Spinal cord (tissue), 10 donors: ENCODE data around the gene CCNJ. TPM values are rescaled to one million over a fixed set of nuclear protein-coding genes. Genes with fewer than 3 reads are reported as not detected.

Experiments
- DNase-seq, 6 donors: peaks; one replicate each; pipeline versions ENCODE4 v3.0.0 to v3.0.0-alpha.2; 2013 to 2015; ENCODE audit warnings: low spot score in 6 of 6, low read depth in 4 of 6
- H3K27ac ChIP-seq: one replicate; pipeline ENCODE4 v1.5.1; 2013; ENCODE audit warnings: low read depth, low read length, control low read depth
- H3K27me3 ChIP-seq: one replicate; pipeline ENCODE4 v1.6.1; 2013; ENCODE audit warnings: low read length; ENCODE audit not compliant: control insufficient read depth, insufficient read depth
- H3K36me3 ChIP-seq: one replicate; pipeline ENCODE4 v1.6.1; 2013; ENCODE audit warnings: low read length; ENCODE audit not compliant: control insufficient read depth, insufficient read depth
- H3K4me1 ChIP-seq: one replicate; pipeline ENCODE4 v1.6.1; 2013; ENCODE audit warnings: low read length; ENCODE audit not compliant: control insufficient read depth, insufficient read depth
- H3K4me3 ChIP-seq: one replicate; pipeline ENCODE4 v1.5.1; 2013; ENCODE audit warnings: low read depth, low read length, control low read depth
- H3K9me3 ChIP-seq: one replicate; pipeline ENCODE4 v1.6.1; 2013; ENCODE audit warnings: low read length; ENCODE audit not compliant: control insufficient read depth, insufficient read depth
- WGBS: methylation state at CpG from one replicate; pipeline ENCODE4 v1.1.5; 2013; ENCODE audit warnings: missing lambda C conversion rate; ENCODE audit not compliant: insufficient coverage; 5-methylcytosine and 5-hydroxymethylcytosine counted together
- polyA plus RNA-seq, 2 donors: library from polyadenylated mRNA; unstranded; fragments of 120-200 nt; gene quantifications; one replicate each; pipeline ENCODE4 v1.2.1, GENCODE V29; 2013; ENCODE audit not compliant: insufficient read length in 2 of 2
- total RNA-seq, 2 donors: library from RNA; depleted of rRNA in 1 of 2; stranded (reverse); fragments of 120-200 nt in 1 of 2; fragments of >200 nt in 1 of 2; gene quantifications; one replicate each; pipeline versions ENCODE4 v1.2.3 to v1.2.4, GENCODE V29; 2013 to 2014
- donor health status: healthy.

Gene CCNJ
- total and polyA plus RNA-seq, 4 donors = 8.2 to 14.6 (median 11.5) TPM

- Histone ChIP-seq H3K27me3 (no peaks in the 10 kb centered on the region), H3K9me3 (no peaks in the 10 kb centered on the region), H3K4me1 (no peaks in the 10 kb centered on the region), H3K36me3 (no peaks in the 10 kb centered on the region), H3K27ac (no peak overlapping the region), H3K4me3 (no peak overlapping the region)
- DNase-seq = no peak
- WGBS = no CpG with 5 or more reads among the region's 1 CpG
Observed at GRCh38 chr10:96082748-96083147, 39.4 kb downstream of the CCNJ start.

GRCh38 chr10:96089116-96089515 is 45.7 kb downstream of the CCNJ start:
- no peak for DNase-seq
- no peak overlapping the region for H3K27ac ChIP-seq
- WGBS = no CpG with 5 or more reads among the region's 2 CpGs
- H3K9me3 ChIP-seq = no peaks in the 10 kb centered on the region
- H3K4me3 ChIP-seq = peak overlapping the region; percentile 93
- no peaks in the 10 kb centered on the region for H3K36me3 ChIP-seq
- peaks cover 5% of the 10 kb centered on the region for H3K4me1 ChIP-seq
- H3K27me3 ChIP-seq = peaks cover 21% of the 10 kb centered on the region

GRCh38 chr10:96089670-96090462 is 46.5 kb downstream of the CCNJ start:
- Histone ChIP-seq H3K4me1 (peaks cover 5% of the 10 kb centered on the region), H3K36me3 (no peaks in the 10 kb centered on the region), H3K27me3 (peaks cover 25% of the 10 kb centered on the region), H3K27ac (peak overlapping the region; percentile 93), H3K4me3 (peak overlapping the region; percentile 93), H3K9me3 (no peaks in the 10 kb centered on the region)
- peak; percentile 89 to 99 (median 94) for DNase-seq
- 1% methylated on average over 36 of the region's 47 CpGs for WGBS

GRCh38 chr10:96090463-96090800 is 47.0 kb downstream of the CCNJ start:
- no peaks in the 10 kb centered on the region for H3K36me3 ChIP-seq
- no peaks in the 10 kb centered on the region for H3K9me3 ChIP-seq
- peak overlapping the region; percentile 93 for H3K4me3 ChIP-seq
- H3K27ac ChIP-seq = peak overlapping the region; percentile 93
- no peak for DNase-seq
- peaks cover 5% of the 10 kb centered on the region for H3K4me1 ChIP-seq
- peaks cover 28% of the 10 kb centered on the region for H3K27me3 ChIP-seq
- 84% methylated on average over 9 of the region's 9 CpGs for WGBS

GRCh38 chr10:96092999-96093767 is 49.8 kb downstream of the CCNJ start:
- Histone ChIP-seq H3K36me3 (no peaks in the 10 kb centered on the region), H3K27me3 (peaks cover 49% of the 10 kb centered on the region), H3K4me3 (no peak overlapping the region), H3K9me3 (no peaks in the 10 kb centered on the region), H3K27ac (no peak overlapping the region), H3K4me1 (peaks cover 5% of the 10 kb centered on the region)
- 96% methylated on average over 3 of the region's 8 CpGs for WGBS
- DNase-seq = no peak

GRCh38 chr10:96093948-96094347 is 50.6 kb downstream of the CCNJ start:
- no peaks in the 10 kb centered on the region for H3K36me3 ChIP-seq
- H3K9me3 ChIP-seq = no peaks in the 10 kb centered on the region
- H3K4me3 ChIP-seq = no peak overlapping the region
- H3K27ac ChIP-seq = no peak overlapping the region
- no peak for DNase-seq
- H3K27me3 ChIP-seq = peaks cover 53% of the 10 kb centered on the region
- WGBS = 67% methylated on average over 1 of the region's 2 CpGs
- H3K4me1 ChIP-seq = peaks cover 5% of the 10 kb centered on the region

GRCh38 chr10:96096958-96097357 is 53.6 kb downstream of the CCNJ start:
- Histone ChIP-seq H3K9me3 (no peaks in the 10 kb centered on the region), H3K4me1 (no peaks in the 10 kb centered on the region), H3K36me3 (no peaks in the 10 kb centered on the region), H3K27me3 (peaks cover 62% of the 10 kb centered on the region), H3K4me3 (no peak overlapping the region), H3K27ac (no peak overlapping the region)
- no CpG with 5 or more reads among the region's 1 CpG for WGBS
- no peak for DNase-seq

GRCh38 chr10:96097865-96098264 is 54.5 kb downstream of the CCNJ start:
- Histone ChIP-seq H3K4me1 (no peaks in the 10 kb centered on the region), H3K27me3 (peaks cover 57% of the 10 kb centered on the region), H3K27ac (no peak overlapping the region), H3K9me3 (no peaks in the 10 kb centered on the region), H3K4me3 (no peak overlapping the region), H3K36me3 (no peaks in the 10 kb centered on the region)
- WGBS = 80% methylated on average over 1 of the region's 3 CpGs
- DNase-seq = no peak

GRCh38 chr10:96107623-96108038 is 64.2 kb downstream of the CCNJ start:
- Histone ChIP-seq H3K4me1 (no peaks in the 10 kb centered on the region), H3K4me3 (no peak overlapping the region), H3K27me3 (peaks cover 9% of the 10 kb centered on the region), H3K27ac (no peak overlapping the region), H3K36me3 (no peaks in the 10 kb centered on the region), H3K9me3 (no peaks in the 10 kb centered on the region)
- 80% methylated on average over 1 of the region's 3 CpGs for WGBS
- no peak for DNase-seq
